ENCODE data around the gene SHROOM3.

- TF ChIP-seq POLR2A (IDR thresholded peaks at IDR 0.05; ENCODE audit: low read length) (no peak), GATA1 (IDR thresholded peaks at IDR 0.05; ENCODE audit: low read depth, low read length) (no peak)
Observed at GRCh38 chr4:76758290-76758882, 323.4 kb downstream of the SHROOM3 start.

Measured in erythroblast (primary cell).